Epithelial cell of proximal tubule (primary cell): ENCODE data around the gene WDR1. TPM values are rescaled to one million over a fixed set of nuclear protein-coding genes. Genes with fewer than 3 reads are reported as not detected.
A peak's percentile ranks its signal among the peaks of the same experiment; 100 is the strongest.

Source experiments
- DNase-seq: peaks from one replicate; pipeline ENCODE4 v3.0.0-alpha.2; 2011; ENCODE audit warnings: low read depth
- H3K4me3 ChIP-seq: 2 replicates; pipeline ENCODE4 v1.5.1; 2011; ENCODE audit warnings: low read depth, mild to moderate bottlenecking, low read length
- CTCF ChIP-seq: conservative IDR thresholded peaks from 2 replicates; pipeline ENCODE4 v1.5.1; 2012; ENCODE audit warnings: low read depth, mild to moderate bottlenecking, low read length
- total RNA-seq: library from RNA; depleted of rRNA; stranded (reverse); fragments of >200 nt; gene quantifications from 2 replicates; pipeline ENCODE4 v1.2.3, GENCODE V29; 2015

The WDR1 gene
- total RNA-seq, 1 donor from 2014 or later, result 242 TPM

DNA sequence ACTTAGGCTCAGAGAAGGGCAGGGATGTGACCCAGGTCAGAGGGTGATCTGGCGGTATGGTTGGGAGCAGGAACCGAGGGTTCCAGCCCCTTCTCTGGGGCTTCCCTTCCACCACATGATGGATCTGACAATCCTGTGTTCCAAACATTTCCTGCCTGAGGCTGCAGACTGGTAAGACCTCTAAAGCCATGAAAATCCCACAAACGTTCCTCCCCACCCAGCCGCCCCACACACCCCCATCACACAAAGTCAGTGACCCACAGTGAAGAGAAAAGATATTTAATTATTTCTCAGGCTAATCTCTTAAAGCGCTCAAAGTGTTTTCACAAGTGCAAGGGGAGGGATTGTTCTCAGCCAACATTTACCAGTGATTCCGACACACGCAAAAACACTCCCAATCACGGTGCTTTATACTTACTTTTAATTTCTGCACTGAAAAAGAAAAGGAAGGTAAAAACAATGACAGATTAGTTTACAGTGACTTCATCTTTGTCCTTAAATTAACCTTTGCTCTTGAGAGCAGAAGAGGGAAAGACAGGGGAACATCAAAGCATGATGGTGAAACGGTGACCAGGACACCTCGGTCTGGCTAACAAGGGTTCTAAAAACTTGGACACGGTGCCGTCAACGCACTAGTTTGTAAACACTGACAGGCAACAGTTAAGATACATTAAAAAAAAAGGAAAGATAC is 42.4 kb downstream of the WDR1 start:
- no peak overlapping the region for H3K4me3 ChIP-seq
- no peak for TF ChIP-seq CTCF
- no peak for DNase-seq

GRCh38 chr4:10072420-10073017 is 44.1 kb downstream of the WDR1 start:
- no peak overlapping the region for H3K4me3 ChIP-seq
- no peak for DNase-seq
- no peak for TF ChIP-seq CTCF

DNA sequence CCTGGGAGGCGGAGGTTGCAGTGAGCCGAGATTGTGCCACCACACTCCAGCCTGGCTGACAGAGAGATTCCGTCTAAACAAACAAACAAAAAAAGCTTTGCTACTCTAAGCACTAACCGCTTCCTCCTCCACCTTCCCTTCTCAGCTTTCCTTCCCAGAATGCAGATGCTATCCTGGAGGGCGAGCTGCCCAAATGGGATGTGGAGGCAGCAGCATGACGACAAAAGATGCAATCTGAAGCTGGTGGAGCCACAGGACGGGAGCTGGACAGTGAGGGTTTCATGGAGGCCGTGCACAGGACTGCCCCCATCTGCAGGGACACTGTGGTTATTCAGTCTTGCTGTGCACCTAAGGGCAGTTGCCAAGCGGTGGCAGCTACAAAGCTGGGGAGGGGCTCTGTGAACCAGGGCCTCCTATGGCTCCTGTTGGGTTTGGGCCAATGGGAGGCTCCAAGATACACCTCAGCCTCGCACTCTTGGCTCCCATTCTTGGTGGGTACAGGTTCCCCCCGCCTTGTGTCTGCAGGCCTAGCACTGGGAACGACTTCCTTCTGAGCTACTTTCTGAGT is 47.4 kb downstream of the WDR1 start:
- H3K4me3 ChIP-seq, result no peak overlapping the region
- no peak for DNase-seq
- no peak for TF ChIP-seq CTCF

DNA sequence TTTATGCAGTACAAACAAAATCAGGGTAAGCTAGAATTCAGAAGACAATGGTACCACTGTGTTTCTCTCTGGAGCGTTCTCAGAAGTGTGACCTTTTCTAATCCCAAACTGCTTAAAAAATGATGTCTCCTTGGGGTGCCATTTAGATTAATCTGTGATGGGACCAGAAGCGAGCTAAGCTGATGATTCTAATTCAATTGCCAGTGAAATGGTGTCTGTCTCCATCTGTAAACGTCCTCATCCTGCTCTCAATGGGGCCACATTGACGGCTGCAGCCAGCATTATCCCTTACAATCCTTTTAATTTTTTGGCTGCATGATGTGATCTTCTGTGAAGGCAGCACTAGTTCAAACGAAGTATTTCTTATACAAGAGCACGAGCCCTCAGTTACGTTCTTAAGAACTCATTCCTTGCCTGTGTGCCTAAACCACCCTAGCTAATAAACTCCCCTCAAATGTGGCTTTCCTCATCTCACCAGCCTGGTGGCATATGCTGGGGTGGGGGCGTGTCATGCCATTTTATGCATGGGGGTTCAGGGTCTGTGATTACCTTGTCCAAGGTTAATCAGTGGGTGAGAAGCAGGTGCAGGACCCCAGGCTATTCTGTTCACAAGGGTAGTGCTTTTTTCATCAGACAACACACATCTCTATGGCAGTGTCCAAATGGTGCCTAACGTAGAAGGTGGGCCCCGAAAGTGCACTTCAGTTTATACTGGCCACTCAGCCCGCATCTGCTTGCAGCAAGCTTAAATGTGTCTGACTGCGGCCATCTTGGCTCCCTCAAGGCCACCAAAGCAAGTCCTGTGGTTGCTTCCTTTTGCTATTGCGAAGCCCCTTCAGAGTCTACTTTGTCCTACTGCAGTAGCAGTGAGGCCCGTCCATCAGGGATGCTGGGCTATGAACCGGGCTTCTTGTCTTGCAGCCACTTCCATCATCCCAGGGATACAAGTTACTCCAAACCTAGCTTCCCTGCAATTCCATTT is 49.6 kb downstream of the WDR1 start:
- no peak for TF ChIP-seq CTCF
- no peak for DNase-seq
- no peak overlapping the region for H3K4me3 ChIP-seq

GRCh38 chr4:10066206-10066605 is 50.4 kb downstream of the WDR1 start:
- no peak for DNase-seq
- no peak for TF ChIP-seq CTCF
- H3K4me3 ChIP-seq, result no peak overlapping the region

DNA sequence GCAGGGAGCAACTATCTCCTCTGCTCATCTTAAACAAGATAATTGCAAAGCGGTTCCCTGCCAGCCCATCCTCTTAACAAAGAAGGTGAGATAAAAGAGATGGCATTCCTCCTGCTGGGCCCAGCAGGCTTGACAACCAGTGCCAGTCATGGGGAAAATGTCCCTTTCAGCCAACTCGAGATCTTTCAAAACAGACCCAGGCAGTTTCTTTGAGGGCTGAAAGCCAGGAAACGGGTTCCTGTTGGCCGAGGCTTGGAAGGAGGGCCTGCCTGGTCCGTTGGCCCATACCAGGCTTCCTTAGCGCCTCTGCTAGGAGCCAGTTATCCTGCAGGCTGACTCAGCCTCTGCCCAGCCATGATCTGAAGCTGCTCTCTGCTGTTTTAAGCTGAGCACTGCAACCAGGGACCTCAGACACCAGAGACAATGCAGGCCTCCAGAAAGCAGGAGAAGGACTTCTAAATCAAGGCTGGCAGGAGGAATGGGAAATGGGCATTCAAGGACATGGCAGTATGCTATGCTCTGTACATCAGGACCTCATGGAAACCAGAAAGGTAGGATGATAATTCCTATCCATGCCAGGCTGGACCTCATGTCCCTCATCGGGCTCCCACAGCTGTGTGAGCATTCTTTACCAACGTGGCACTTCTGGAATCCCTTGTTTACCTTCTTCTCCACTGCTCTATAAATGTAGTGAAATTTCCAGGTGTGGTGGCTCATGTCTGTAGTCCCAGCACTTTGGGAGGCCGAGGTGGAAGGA is 52.9 kb downstream of the WDR1 start:
- DNase-seq, result no peak
- peak; percentile 96 for TF ChIP-seq CTCF
- H3K4me3 ChIP-seq, result no peak overlapping the region
